Measurements from ENCODE around the gene SLC30A2. TPM values are rescaled to one million over a fixed set of nuclear protein-coding genes. Genes with fewer than 3 reads are reported as not detected.

The SLC30A2 gene
- total and polyA plus RNA-seq, 11 donors = 2.9 to 18.0 (median 4.9) TPM

- DNase-seq (no peak), ATAC-seq (no peak)
- peaks cover 0 to 4% (median 0%) of the 10 kb centered on the region in 9 donors for H3K27me3 ChIP-seq
- peak overlapping the region in 6 of 12 donors; percentile 71 to 93 (median 88) for H3K27ac ChIP-seq
- H3K4me1 ChIP-seq = peaks cover 0 to 25% (median 0%) of the 10 kb centered on the region in 12 donors
- no peak for TF ChIP-seq CTCF (IDR thresholded peaks at IDR 0.05)
- no peak for TF ChIP-seq POLR2A (IDR thresholded peaks at IDR 0.05)
- no peak overlapping the region for H3K4me3 ChIP-seq
- H3K9me3 ChIP-seq = no peaks in the 10 kb centered on the region
- intact Hi-C loops (cut with DNase I) = loop anchor here in 1 of 10 donors (1.0 to 5.0 kb wide), 2 partner anchors 9 to 48 kb away; no protein-coding TSS in a partner anchor
- WGBS, 4 donors = 78 to 87% (median 80%) methylated on average over 2 of the region's 2 CpGs
- H3K36me3 ChIP-seq = no peaks in the 10 kb centered on the region
Observed at GRCh38 chr1:26084844-26085243, 38.9 kb upstream of the SLC30A2 start.

GRCh38 chr1:26084091-26084561, 38.2 kb upstream of the SLC30A2 start:
- DNase-seq (peak in 4 of 5 donors; percentile 54 to 82 (median 70)), ATAC-seq (peak; percentile 79 to 86 (median 82))
- no peak overlapping the region for H3K4me3 ChIP-seq
- TF ChIP-seq POLR2A (IDR thresholded peaks at IDR 0.05) (no peak), CTCF (IDR thresholded peaks at IDR 0.05) (no peak)
- peaks cover 0 to 31% (median 0%) of the 10 kb centered on the region in 12 donors for H3K4me1 ChIP-seq
- intact Hi-C loops (cut with DNase I) = loop anchor here in 1 of 10 donors (1.0 to 5.0 kb wide), 2 partner anchors 10 to 47 kb away; no protein-coding TSS in a partner anchor
- H3K9me3 ChIP-seq = no peaks in the 10 kb centered on the region
- H3K27ac ChIP-seq = peak overlapping the region; percentile 66 to 93 (median 78)
- H3K36me3 ChIP-seq = no peaks in the 10 kb centered on the region
- 35 to 40% (median 36%) methylated on average over 2 of the region's 2 CpGs for WGBS, 4 donors
- H3K27me3 ChIP-seq = no peaks in the 10 kb centered on the region

GRCh38 chr1:26083208-26083607, 37.3 kb upstream of the SLC30A2 start:
- ATAC-seq (peak; percentile 83 to 86 (median 84)), DNase-seq (peak in 4 of 5 donors; percentile 48 to 72 (median 58))
- peak overlapping the region in 1 of 12 donors; percentile 8 for H3K4me3 ChIP-seq
- WGBS, 4 donors = 29 to 35% (median 32%) methylated on average over 4 to 5 of the region's 5 CpGs
- intact Hi-C loops (cut with DNase I) = loop anchor here in 1 of 10 donors (1.0 to 5.0 kb wide), 2 partner anchors 16 to 46 kb away; partner anchors contain the start of gene TRIM63
- H3K4me1 ChIP-seq = peaks cover 0 to 37% (median 0%) of the 10 kb centered on the region in 12 donors
- no peaks in the 10 kb centered on the region for H3K36me3 ChIP-seq
- peak overlapping the region; percentile 67 to 93 (median 78) for H3K27ac ChIP-seq
- no peaks in the 10 kb centered on the region for H3K9me3 ChIP-seq
- TF ChIP-seq CTCF (IDR thresholded peaks at IDR 0.05) = no peak
- peak in 1 of 2 donors; percentile 48 for TF ChIP-seq POLR2A (IDR thresholded peaks at IDR 0.05)
- no peaks in the 10 kb centered on the region for H3K27me3 ChIP-seq

GRCh38 chr1:26082020-26082350, 36.1 kb upstream of the SLC30A2 start:
- H3K4me3 ChIP-seq = no peak overlapping the region
- no peaks in the 10 kb centered on the region for H3K27me3 ChIP-seq
- peak overlapping the region; percentile 67 to 93 (median 78) for H3K27ac ChIP-seq
- no peak for ATAC-seq
- no peak for DNase-seq
- H3K36me3 ChIP-seq = no peaks in the 10 kb centered on the region
- H3K9me3 ChIP-seq = no peaks in the 10 kb centered on the region
- intact Hi-C loops (cut with DNase I) = loop anchor here in 1 of 10 donors (5.0 kb wide), 1 partner anchor 45 kb away; no protein-coding TSS in a partner anchor
- peaks cover 0 to 37% (median 0%) of the 10 kb centered on the region in 12 donors for H3K4me1 ChIP-seq
- WGBS, 4 donors = 52 to 64% (median 57%) methylated on average over 3 of the region's 3 CpGs
- TF ChIP-seq CTCF (IDR thresholded peaks at IDR 0.05) = no peak
- no peak for TF ChIP-seq POLR2A (IDR thresholded peaks at IDR 0.05)

Data from heart left ventricle (tissue), 16 donors.